ENCODE data around the gene CYP2C19. TPM values are rescaled to one million over a fixed set of nuclear protein-coding genes. Genes with fewer than 3 reads are reported as not detected.
"Not testable (repeated sequence)": the region's sequence is repeated elsewhere in the genome, so short reads cannot be mapped to it uniquely, and the experiment has no call there.

CYP2C19 gene
- under 1 TPM in 1 of 4 donors, not detected in 3; 0.09 TPM for polyA plus RNA-seq (ENCODE audit: insufficient read length in 4 of 4)

GRCh38 chr10:94762393-94762792 lies at the start of gene CYP2C19:
Gene CYP2C19, plus strand, starts transcription at chr10:94762681. Its CDS starts 25 bp downstream, at chr10:94762706.
- DNase-seq (ENCODE audit: low read depth in 4 of 4, low spot score in 3 of 4), result no peak

- DNase-seq (ENCODE audit: low read depth in 4 of 4, low spot score in 3 of 4), result no peak
These were observed 36.6 kb upstream of the CYP2C19 start for GRCh38 chr10:94725871-94726270.

- no peak for DNase-seq (ENCODE audit: low read depth in 4 of 4, low spot score in 3 of 4)
These were observed 27.3 kb upstream of the CYP2C19 start for GRCh38 chr10:94735197-94735596.

- no peak for DNase-seq (ENCODE audit: low read depth in 4 of 4, low spot score in 3 of 4)
These were observed 23.9 kb upstream of the CYP2C19 start for GRCh38 chr10:94738588-94738987.

- DNase-seq (ENCODE audit: low read depth in 4 of 4, low spot score in 3 of 4), result no peak
These were observed 15.3 kb upstream of the CYP2C19 start for GRCh38 chr10:94747137-94747536.

GRCh38 chr10:94747838-94748237 lies 14.6 kb upstream of the CYP2C19 start:
- DNase-seq (ENCODE audit: low read depth in 4 of 4, low spot score in 3 of 4), result no peak

GRCh38 chr10:94757916-94758315 lies 4.6 kb upstream of the CYP2C19 start:
- DNase-seq (ENCODE audit: low read depth in 4 of 4, low spot score in 3 of 4), result no peak

- no peak for DNase-seq (ENCODE audit: low read depth in 4 of 4, low spot score in 3 of 4)
These were observed 1.8 kb upstream of the CYP2C19 start for GRCh38 chr10:94760586-94761178.

GRCh38 chr10:94775425-94775824 lies 12.9 kb downstream of the CYP2C19 start:
- DNase-seq (ENCODE audit: low read depth in 4 of 4, low spot score in 3 of 4), result not testable (repeated sequence)

- DNase-seq (ENCODE audit: low read depth in 4 of 4, low spot score in 3 of 4), result no peak
These were observed 15.5 kb downstream of the CYP2C19 start for GRCh38 chr10:94777886-94778458.

- no peak for DNase-seq (ENCODE audit: low read depth in 4 of 4, low spot score in 3 of 4)
These were observed 18.4 kb downstream of the CYP2C19 start for GRCh38 chr10:94780844-94781243.

- no peak for DNase-seq (ENCODE audit: low read depth in 4 of 4, low spot score in 3 of 4)
These were observed 21.8 kb downstream of the CYP2C19 start for GRCh38 chr10:94784256-94784655.

- DNase-seq (ENCODE audit: low read depth in 4 of 4, low spot score in 3 of 4), result no peak
These were observed 22.7 kb downstream of the CYP2C19 start for GRCh38 chr10:94785211-94785610.

GRCh38 chr10:94800551-94800950 lies 38.1 kb downstream of the CYP2C19 start:
- not testable (repeated sequence) for DNase-seq (ENCODE audit: low read depth in 4 of 4, low spot score in 3 of 4)

GRCh38 chr10:94803307-94803706 lies 40.8 kb downstream of the CYP2C19 start:
- no peak for DNase-seq (ENCODE audit: low read depth in 4 of 4, low spot score in 3 of 4)

GRCh38 chr10:94830025-94830424 lies 67.5 kb downstream of the CYP2C19 start:
- DNase-seq (ENCODE audit: low read depth in 4 of 4, low spot score in 3 of 4), result not testable (repeated sequence)

- no peak for DNase-seq (ENCODE audit: low read depth in 4 of 4, low spot score in 3 of 4)
These were observed 83.7 kb downstream of the CYP2C19 start for GRCh38 chr10:94846204-94846603.

- DNase-seq (ENCODE audit: low read depth in 4 of 4, low spot score in 3 of 4), result no peak
These were observed 88.3 kb downstream of the CYP2C19 start for GRCh38 chr10:94850766-94851165.

- no peak for DNase-seq (ENCODE audit: low read depth in 4 of 4, low spot score in 3 of 4)
These were observed 88.8 kb downstream of the CYP2C19 start for GRCh38 chr10:94851263-94851662.

GRCh38 chr10:94852438-94852837 lies 90.0 kb downstream of the CYP2C19 start:
- no peak for DNase-seq (ENCODE audit: low read depth in 4 of 4, low spot score in 3 of 4)

- DNase-seq (ENCODE audit: low read depth in 4 of 4, low spot score in 3 of 4), result no peak
These were observed 90.6 kb downstream of the CYP2C19 start for GRCh38 chr10:94853065-94853464.

GRCh38 chr10:94858005-94858404 lies 95.5 kb downstream of the CYP2C19 start:
- no peak for DNase-seq (ENCODE audit: low read depth in 4 of 4, low spot score in 3 of 4)

GRCh38 chr10:94859086-94859485 lies 96.6 kb downstream of the CYP2C19 start:
- no peak for DNase-seq (ENCODE audit: low read depth in 4 of 4, low spot score in 3 of 4)

Measured in right renal pelvis (tissue), 4 donors.